HG03064 (cell line): ENCODE results near the gene TRIO.
"Not testable (repeated sequence)": the region's sequence is repeated elsewhere in the genome, so short reads cannot be mapped to it uniquely, and the experiment has no call there.

Experiments
- ATAC-seq: cut with Tn5 transposase; IDR thresholded peaks from one replicate; pipeline ENCODE4 v1.9.1; 2021; ENCODE audit warnings: low read depth; ENCODE audit not compliant: unreplicated experiment

The TRIO gene

DNA sequence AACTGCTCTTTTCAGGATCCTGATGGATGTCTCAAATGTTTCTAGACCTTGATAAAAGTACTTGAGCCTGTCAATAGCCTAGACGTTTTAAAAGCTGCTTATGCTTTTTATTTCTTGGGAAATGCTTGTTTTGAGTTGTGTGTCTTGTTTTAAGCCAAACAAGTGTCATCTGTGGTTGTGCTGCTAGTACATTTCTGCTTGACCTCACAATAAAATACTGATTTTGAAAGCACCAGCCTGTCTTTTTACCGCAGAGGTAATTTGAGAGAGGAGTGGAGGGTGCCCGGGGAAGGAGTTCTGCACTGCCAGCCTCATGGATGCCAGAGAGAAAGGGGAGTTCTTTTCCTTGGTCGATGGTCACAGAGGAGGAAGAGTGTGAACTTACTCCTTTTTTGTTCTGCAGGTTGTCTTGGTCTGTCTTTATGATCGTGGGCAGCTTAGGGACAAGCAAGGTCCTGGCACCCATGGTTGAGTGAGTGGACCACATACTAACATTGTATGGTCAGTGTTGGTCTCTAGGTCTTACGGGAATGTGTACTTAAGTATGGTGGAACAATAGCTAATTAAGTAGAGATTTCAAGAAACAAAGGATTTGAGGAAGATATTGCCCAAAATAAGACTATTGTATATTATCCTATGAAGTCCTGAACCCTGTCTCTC, 61.0 kb downstream of the TRIO start:
- no peak for ATAC-seq

DNA sequence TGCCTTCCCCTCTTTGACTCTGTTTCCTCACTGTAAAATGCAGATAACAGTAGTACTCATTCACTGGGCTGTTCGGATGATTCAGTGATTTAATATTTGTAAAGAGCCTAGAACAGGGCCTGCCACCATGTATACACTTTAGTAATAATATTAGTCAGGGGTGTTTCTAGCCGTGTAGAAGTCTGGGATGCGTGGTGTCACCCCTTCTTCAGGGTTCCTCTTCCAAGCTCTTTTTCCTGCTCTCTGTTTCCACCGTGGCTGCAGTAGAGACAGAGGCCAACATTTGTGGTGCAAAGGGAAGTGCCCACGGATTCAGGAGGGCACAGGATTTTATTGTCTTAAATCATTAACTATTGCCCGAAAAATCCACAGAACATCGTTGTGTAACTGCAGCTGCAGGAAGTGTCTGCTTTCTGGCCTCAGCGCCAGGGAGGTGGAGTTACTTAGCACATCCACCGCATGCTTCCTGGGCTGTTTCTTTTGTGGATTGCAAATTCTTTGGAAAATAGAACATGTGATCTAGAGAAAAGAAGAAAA, 61.7 kb downstream of the TRIO start:
- ATAC-seq, result peak; percentile 28

DNA sequence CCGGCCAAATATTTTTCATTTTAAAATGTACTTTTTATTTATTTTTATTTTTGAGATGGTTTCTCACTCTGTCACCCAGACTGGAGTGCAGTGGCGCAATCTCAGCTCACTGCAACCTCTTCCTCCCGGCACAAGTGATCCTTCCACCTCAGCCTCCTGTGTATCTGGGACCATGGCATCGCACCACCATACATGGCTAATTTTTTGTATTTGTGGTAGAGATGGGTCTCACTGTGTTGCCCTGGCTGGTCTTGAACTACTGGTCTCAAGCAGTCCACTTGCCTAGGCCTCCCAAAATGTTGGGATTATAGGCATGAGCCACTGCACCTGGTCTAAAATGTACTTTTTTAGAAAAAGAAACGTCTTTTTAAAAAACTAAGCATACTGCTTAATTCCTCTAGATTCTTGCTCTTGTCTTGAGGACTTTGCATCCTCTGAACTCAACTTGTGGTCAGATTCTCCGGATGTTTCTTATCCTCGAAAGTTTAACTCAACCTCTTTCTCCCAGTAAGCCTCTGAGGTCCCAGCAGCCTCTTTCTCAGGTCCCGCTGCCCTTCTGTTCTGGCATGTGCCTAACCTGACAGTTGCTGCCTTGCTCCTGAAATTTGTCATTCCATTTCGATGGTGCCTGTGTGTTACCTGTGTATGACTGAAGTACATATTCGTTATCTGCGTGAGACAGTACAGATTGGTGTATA, 63.0 kb downstream of the TRIO start:
- ATAC-seq, result no peak

DNA sequence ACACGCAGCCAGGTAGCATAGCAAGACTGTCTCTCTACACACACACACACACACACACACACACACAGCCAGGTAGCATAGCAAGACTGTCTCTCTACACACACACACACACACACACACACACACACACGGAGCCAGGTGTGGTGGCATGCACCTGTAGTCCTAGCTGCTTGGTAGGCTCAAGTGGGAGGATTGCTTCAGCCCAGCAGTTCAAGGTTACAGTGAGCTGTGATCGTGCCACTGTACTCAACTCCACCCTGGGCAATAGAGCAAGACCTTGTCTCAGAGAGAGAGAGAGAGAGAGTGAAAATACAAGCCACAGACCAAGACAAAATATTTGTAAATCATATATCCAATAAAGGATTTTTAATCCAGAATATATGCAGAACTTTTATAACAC, 64.3 kb downstream of the TRIO start:
- ATAC-seq, result not testable (repeated sequence)

DNA sequence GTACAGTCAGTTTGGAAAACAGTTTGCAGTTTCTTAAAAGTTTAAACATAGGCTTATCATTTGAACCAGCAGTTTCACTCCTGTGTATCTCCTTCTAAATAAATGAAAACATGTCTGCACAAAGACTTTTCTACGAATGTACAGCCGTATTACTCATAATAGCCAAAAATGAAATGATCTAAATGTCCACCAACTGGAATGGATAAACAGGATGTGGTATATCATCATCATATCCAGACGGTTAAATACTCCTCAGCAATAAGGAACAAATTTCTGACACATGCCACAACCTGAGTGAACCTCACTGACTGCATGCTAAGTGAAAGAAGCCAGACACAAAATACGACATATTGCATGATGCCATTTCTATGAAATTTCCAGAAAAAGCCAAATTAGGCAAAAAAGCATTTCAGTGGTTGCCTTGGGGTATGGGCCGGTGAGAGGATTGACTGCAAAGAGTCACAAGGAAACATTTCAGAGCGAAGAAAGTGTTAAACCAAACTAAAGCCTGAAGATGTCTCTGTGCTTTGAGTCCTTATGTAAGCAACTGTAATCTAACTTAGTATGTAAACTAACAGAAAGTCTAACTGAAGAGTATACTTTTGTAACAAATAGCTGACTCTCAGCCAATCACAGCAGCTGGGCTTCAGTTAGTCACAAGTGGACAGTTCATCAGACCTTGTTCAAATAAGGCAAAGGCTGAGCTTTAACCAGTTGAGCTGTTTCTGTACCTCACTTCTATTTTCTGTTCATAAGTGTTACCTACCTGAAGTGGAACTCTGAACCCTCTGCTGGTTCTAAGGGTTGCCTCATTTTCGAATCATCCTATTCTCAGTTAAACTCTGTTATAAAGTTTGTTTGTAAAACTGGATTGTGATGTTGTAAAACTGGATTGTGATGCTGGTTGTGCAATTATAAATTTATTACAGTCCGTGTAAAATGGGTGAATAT, 65.2 kb downstream of the TRIO start:
- peak; percentile 48 for ATAC-seq

DNA sequence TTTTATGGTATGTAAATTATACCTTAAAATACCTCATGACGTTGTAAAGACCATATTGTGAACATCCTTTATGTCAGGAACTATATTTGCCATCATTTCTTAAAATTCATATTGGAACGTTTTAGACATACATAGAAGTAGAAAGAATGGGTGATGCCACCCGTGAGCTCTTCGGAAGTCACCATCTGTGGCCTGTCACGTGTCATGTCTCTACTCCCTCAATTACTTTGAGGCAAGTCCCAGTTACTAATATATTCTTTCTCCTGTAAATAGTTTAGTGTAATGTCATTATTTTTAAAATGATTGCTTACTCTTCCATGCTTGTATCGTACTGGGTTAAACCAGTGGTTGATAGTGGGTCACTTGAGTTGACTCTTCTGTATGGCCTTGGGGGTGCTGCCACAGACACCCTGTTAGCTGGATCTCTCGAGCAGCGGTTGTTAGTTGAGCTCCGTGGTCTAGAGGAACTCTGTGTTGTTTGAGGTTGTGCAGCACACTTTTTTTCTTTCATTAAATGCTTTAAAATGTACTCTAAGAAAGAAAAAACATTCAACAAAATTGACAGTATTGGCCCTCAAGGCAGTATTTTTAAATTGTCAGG, 66.2 kb downstream of the TRIO start:
- ATAC-seq, result no peak

DNA sequence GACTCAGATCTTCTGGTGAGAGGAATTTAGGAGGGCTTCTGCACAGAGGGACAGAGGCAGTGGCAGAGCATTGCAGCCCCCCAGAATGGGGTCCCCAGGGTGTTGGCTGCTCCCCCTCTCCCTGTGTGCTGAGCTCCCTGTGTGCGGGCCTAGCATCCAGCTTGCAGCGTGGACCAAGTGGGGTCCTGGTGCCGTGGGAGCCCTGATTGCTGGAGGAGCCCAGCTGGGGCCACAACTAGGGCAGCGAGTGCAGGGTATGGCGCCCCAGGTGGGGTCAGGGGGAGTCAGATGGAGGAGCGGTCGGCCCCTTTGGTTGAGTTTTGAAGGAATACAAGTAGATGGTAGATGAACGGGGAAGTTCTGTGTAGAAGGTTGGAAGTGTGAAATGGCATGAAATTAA, 66.7 kb downstream of the TRIO start:
- no peak for ATAC-seq

DNA sequence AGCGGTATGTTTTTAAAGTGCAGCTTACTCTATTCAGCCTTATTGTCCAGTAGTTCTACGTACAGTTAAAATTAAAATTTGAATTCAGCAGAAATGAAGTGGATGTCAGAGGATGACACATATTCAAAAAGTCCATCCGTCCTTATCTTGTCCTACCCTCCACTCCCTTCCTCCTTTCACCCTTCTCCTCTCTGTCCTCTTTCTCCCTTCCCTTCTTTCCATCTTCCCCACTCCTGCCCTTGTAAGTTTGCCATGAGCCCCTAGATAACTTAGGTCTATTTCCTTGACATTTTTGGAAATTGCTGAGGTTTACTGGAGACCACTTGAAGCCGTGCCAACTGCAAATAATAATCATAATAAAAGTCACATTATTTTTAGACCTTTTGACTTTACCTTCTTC, 67.6 kb downstream of the TRIO start:
- no peak for ATAC-seq

DNA sequence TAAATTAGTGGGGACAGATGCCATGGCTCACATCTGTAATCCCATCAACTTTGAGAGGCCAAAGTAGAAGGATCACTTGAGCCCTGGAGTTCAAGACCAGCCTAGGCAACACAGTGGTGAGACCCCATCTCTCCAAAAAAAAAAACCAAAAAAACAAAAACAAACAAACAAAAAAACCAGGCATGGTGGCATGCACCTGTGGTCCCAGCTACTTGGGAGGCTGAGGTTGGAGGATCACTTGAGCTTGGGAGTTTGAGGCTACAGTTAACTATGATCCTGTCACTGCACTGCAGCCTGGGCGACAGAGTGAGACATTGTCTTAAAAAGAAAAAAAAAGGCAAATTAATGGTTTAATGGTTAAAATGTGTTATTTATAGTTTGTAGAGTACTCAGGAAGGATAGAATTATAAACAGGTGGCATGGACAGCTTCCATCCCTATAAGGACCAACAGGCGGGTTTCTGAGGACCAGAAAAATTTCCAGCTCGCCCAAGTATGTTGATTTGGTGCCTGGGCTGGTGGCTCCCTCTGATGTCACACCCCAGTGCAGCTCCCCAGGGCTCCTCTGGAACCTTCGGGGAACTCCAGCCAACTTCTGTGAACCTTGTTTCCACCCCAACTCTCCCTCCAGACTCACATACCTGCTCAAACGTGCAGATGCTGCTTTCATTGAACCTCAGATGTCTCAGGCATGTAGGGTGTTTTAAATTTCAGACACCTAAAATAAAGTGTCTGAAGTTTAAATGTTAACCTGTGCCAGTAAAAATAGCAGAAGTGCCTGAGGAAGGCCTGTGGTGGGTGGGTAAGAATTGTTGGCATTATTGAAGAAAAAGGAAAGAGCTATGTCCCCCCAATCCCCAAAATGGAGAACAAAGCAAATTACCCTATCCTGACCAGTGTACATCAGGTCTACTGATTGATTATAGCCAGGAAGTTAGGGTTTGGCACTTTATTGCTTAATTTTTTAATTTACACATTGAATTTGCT, 69.0 kb downstream of the TRIO start:
- ATAC-seq, result no peak

DNA sequence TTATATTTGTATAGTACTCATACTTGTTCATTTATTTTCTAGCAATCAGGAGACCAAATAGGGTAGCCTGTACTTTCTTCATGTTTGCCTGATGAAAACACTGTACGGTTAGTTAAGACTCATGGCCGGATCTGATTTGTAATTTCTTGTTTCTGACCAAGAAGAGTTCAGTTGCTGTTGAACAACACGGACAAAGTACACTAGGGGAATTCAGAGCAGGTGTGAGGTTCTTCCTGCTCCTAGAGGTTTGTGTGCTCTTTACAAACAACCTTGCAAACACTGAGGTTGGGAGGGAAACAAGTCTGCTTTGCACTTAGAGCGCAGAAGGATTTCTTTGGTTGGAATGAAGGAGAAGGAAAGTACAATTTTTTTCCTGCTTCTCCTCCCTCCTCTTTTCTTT, 69.7 kb downstream of the TRIO start:
- no peak for ATAC-seq

DNA sequence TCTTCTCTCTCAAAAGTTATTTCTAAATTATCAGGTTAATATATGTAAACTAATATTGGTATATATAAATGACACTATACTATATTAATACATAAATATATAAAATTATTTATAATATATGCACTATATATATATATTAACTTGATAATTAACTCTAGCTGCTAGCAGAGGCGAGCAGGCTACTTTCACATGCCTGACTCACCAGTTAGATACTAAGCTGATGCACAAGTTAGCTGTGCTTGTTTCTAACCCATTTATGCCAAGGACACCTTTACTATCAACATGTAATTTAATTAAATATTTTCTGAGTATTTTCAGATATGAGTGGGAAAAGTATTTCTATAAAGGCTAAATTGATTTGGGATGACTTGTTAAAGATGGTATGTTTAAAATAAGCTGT, 70.1 kb downstream of the TRIO start:
- ATAC-seq, result no peak

DNA sequence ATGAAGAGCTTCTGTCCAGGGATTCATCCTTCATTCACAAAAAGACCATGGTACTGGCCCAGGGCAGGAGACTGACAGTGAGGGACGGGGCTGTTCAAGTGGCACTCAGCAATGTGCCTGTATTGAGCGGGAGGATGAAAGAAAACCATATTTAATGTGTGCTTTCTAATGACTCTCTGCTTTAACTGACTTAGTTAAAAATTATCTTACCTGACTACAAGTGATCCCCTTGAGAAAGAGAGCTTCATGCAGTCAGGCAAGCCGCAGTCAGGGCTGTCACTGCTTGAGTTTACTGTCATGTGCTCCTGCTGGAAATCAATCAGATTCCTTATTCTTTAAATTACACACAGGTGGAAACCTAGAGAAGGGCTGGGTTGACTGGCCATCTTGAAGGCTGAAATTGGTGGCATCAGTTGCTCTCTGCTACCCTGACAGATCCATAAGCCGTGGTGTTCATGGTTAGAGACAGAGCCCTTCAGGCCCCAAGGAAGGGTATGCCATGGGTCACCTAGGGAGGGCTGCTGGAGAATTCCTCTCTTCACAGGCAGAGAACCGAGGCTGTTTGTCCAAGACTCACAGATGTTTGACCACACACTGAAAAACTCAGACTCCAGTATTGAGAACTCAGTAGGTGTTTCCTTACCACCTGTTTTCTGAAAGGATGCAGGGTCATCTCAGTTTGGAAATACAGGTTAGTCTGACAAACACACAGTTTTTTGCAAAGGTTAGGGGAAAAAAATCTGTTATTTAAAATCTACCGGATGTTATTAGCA, 70.9 kb downstream of the TRIO start:
- ATAC-seq, result no peak

DNA sequence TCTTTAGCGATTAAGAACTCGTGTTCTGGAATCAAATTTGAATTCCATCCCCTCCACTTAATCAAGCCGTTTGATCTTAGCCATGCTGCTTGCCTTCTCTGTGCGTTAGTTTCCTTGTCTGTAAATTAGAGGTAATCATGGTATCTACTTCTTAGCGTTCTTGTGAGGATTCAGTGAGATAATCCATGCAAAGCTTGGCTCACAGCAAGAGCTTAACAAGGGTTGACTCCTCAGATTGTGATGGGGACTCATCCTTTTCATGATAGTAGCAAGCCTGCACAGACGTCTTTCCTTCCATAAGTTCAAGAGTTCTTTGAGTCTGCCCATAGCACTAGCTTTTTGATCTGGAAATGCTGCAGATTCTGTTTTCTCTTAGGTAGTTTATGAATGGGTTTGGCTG, 72.8 kb downstream of the TRIO start:
- ATAC-seq, result no peak

DNA sequence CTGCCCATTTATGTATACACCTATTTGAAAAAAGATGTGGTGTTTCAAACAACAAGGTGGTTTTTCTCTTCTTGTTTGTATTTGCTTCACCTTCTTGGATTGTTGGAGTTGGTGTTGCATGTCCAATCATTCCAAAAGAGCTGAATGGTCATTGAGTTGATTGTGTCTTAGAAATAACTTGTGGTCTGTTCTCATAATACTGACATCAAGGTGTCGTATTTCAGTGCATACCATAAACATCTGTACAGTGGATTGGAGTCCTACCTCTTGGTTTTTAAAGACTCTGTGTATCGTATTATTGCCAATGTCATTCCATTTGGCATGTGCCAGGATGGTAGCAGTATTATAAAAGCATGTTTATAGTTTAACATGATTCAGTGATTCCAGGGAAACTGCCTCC, 73.2 kb downstream of the TRIO start:
- ATAC-seq, result no peak

DNA sequence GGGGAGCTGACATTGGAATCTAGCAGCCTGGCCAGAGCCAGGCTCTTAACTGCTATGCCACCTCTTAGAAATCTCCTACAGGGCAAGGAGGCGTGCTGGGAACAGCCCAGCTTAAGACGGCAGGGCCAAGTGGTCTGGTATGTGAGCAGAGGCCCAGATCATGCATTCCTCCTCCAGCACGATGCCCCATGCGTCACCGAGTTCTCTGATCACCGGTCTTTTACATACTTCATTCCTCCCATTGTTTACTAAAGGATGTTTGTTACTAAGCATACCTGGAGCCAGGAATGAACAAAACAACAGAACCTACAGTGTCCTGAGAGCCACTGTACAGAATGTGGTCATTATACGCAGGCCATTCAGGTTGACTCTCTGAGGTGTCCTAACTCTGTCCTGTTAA, 73.8 kb downstream of the TRIO start:
- no peak for ATAC-seq

DNA sequence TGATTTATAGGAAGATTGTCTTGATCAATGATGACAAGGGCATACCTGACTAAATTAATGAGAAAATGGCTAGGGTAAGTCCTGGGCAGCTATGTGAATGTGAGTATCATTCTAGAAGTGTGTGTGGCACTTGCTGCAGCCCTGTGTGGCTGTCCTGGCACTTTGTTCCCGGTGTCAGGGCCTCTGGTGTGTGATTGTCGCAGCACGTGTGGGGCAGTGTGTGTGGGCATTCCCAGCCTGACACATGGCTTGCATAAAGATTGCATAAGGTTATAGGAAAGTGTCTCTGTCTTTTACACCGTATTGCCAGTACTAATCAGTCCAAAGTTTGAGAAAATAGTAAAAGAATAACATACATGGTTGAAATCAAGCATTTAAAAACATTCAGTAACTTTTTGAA, 74.4 kb downstream of the TRIO start:
- ATAC-seq, result no peak

DNA sequence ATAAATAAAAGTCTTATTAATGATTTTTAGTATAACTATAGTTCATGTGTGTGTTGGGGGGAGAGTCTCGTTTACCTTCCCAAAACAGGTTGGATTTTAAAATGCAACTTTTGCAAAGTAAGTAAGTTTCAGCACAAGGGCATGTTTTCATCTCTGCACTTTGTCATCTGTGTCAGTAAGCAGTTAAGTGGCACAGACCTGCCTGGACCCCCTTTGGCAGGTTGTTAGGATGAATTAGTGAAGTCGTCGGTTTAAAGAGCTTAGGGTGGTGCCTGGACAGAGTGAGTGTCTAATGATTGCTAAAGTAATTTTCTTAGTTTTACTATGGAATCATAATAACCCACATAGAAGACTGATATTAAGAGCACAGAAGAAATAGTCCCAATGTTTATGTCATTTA, 74.9 kb downstream of the TRIO start:
- no peak for ATAC-seq

DNA sequence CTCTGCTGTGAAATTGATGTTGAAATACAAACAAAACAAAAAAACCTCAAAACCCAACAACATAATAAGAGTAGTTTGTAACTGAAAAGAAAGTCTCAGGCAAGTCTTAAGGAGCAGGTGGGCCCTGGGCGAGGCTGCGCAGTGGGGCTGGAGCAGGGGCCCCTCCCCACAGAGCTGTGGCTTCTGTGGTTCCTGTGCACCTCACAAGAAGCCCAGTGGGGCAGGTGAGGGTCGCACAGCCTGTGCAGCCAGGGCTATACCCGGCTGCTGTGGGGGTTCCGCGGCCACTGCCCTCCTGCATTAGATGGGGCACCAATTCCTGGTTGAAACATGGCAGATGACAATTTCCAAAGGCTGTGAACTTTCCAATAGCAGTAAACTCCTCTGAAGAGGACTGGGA, 75.3 kb downstream of the TRIO start:
- no peak for ATAC-seq
